HuH-7 (cell line): ENCODE data around the gene TGFBR2.
"Not testable (repeated sequence)": the region's sequence is repeated elsewhere in the genome, so short reads cannot be mapped to it uniquely, and the experiment has no call there.

Source experiments
- DNase-seq: peaks from one replicate; pipeline ENCODE4 v3.0.0; 2011; ENCODE audit warnings: low spot score

TGFBR2 gene

DNA sequence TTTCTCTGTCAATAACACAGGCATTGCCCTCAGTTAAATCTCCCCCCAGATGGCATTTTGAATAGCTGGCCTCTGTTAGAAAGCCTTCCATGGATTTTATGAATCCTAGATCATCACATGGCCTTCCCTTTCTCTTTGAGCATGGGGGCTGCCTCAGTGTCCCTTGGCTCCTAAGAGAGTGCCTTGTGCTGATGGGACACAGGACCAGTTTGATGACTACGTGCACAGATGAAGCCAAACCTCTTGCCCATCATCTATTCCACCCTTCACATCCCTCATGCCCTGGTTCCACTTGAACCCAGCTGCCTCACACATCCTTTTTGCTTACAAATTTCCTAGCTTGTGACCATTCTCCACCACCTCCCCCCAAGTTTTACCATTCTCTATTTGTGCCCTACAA, 12.9 kb downstream of the TGFBR2 start:
- no peak for DNase-seq

DNA sequence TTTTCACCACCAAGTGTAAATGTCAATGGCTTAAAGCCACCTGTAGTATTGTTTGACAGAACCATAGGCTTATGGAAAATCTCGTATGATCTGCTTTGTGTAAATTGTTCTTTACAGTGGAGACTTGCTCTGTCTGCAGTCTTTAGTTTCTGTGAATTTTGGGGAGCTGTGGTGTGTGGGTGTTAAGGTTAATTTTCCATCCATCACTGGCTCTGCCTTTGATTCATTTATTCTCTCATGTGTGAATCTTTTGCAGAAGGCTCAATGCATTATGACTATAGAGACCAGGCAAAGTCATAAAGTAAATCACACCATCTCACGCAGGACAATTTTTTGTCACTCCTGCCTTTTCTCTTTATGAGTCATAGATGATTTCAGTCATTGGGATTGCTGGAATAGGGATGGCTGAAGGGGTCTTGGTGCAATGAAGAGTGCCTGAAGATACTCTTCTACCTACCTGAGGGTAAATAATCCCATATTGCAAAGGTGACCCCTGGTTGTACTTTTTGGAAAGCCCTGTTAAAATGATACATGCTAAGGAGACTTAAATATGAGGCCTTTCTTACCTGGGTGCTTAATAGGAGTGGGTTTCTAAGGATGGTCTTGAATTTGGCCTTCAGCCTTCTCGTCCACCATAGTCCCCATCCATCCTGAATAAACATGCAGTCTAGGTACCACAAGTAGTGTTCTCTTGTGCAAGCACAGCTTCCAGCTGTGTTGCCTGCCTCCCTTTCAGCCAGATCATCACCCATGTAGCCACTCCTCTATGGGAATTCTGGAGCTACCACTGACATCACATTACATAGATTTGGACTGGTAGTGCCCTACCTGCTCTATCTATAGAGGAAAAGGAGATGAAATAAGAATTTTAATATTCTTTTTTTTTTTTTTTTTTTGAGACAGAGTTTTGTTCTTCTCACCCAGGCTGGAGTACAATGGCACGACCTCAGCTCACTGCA, 14.3 kb downstream of the TGFBR2 start:
- DNase-seq: no peak

DNA sequence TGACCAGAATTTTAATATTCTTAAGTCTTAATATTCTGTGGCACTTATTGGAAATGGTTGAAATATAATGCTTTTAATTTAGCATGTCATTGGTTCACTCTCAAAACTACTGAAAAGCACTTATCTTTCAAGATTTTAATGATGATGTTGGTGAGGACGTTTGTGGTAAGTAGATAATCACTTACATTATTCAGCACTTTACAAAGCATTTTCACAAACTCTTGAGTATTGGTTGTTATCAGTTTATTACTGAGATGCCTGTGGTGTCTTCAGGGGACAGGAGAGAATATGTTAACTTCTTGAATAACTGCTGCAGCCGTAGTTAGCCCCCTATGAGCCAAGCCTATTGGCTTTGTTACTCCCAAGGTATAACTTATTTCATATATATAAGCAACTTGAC, 15.2 kb downstream of the TGFBR2 start:
- no peak for DNase-seq

DNA sequence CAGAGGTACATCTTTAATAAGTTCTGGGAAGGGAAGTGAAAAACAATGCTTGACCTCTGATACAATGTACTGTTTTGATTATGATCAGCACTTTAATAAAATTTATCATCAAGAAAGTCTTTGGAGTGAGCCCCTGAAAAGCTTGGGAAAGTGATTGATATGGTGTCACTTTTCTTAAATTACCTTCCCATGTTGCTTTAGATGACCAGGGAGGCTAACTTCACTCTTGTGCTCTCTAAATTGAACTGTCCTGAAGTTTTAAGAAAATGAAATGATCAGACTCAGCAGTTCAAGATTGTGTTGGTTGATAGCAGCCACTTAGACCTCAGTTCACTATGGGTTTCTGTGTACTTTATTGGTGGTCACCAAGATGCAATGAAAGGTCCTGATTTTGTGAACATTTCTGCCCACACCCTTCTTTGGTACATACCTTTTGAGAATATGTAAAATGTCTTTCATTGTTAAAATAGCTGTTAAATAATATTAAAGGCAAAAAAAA, 15.7 kb downstream of the TGFBR2 start:
- no peak for DNase-seq

DNA sequence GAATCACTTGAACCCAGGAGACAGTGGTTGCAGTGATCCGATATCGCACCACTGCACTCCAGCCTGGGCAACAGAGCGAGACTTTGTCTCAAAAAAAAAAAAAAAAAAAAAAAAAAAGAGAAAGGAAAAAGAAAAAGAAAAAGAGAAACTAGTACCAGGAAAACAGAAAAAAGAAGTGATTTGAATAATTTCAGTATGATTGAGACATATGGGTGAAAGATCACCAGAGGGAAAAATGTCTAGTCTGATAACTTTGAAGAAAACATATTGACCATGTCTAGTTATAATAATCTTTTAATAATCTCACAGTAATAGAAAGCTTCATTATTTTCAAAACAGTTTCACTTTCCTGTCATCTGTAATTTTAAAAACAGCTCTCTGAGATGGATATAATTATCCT, 16.4 kb downstream of the TGFBR2 start:
- no peak for DNase-seq

DNA sequence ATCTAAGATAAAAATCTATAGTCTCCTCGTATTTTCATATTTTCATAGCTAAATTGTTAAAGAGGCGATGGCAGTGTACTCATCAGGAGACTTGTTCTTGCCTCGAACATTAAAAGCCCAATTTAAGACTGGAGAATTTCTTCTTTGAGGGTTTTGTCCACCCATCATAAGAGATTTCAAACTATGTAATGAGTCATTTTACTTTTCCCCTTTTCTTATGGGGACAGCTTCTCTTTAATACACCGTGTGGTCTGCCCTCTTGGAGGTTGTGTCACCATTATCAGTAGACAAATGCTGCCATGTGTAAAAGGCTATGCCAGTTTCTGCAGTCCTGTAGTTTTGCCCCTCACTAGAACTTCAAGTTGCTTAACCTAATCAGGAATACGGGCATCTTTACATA, 16.9 kb downstream of the TGFBR2 start:
- DNase-seq: no peak

DNA sequence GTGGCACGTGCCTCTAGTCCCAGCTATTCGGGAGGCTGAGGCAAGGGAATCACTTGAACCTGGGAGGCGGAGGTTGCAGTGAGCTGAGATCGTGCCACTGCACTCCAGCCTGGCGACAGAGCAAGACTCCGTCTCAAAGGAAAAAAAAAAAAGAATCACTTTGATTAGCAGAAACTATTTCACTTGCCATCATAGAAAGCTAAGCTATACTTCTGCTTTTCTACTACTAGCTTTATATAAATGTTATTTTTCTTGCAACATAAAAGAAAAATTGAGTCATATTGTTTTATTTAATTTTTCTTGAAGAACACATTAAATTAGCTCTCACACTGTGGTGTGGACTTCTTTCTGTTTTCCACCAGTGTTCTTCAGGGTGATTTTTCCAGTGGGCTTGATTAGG, 18.1 kb downstream of the TGFBR2 start:
- DNase-seq: not testable (repeated sequence)

DNA sequence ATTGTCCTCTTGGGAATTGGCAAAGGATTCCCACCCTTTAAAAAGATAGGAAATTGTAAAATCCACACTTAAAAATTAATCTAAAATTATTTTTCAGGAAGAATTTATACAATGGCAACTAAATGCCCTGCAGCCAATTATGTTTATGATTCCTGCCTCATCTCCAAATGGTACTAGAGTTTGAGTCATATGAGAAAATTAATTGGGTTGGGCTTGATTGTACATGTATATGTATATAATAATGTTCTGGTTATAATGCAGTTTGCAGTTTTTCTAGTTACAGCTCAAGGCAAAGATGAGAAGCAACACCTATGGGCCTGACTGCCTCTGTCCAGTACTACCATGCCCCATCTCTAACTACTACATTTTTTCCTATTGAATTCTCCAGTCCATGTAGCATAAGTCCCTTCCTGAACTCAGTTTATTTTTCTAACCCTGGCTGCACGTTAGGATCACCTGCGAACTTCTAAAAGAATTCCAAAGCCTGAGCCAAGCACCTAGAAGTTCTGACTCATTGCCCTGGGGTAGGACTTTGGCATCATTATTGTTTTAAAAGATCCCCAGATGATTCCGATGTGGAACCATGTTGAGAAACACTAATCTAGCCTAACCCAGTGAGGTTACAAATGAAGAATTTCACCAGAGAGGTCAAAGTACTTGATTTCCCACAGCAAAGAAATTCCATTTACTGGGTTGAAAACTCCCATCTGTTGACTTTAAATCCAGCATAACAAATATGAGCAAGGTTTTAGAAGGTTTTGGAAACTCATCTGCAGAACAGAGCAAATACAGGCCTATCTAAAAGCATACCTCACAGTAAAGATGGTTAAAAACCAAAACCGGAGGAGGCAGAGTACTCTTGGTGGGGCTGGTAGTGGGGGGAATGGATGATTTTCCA, 19.4 kb downstream of the TGFBR2 start:
- peak; percentile 66 for DNase-seq

DNA sequence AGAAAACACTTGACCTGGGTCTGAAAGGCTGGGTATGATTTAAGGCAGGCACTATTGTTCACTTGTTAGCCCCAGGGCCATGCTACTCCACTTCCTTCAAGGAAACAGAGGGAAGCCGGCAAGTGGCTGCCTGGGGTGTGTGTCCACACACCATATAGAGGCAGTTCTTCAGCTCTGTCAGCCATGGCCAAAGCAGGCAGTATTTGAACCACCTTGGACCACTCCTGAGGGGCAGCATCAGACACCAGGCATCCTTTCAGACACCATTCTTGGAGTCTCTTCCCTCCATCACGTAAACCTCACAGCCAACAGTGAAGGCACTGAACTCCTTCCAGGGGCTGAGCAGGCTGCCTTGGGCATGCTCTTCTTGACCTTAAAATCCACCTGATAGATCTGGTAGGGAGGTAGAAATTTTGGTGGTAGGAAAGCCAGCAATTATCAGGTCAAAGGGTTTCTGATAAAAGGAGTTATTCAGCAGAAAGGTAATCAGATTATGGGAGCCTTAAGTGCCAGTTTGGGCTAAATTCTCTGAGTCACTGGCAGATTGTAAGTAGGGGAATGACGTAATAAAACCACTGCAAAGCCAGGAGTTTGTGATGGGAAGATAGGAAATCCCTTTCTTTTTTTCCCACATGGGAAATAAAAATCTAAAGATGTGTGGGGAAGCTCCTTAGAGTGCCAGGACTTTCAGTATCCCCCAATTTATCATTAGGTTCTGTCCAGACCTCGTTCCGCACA, 20.2 kb downstream of the TGFBR2 start:
- DNase-seq: no peak

DNA sequence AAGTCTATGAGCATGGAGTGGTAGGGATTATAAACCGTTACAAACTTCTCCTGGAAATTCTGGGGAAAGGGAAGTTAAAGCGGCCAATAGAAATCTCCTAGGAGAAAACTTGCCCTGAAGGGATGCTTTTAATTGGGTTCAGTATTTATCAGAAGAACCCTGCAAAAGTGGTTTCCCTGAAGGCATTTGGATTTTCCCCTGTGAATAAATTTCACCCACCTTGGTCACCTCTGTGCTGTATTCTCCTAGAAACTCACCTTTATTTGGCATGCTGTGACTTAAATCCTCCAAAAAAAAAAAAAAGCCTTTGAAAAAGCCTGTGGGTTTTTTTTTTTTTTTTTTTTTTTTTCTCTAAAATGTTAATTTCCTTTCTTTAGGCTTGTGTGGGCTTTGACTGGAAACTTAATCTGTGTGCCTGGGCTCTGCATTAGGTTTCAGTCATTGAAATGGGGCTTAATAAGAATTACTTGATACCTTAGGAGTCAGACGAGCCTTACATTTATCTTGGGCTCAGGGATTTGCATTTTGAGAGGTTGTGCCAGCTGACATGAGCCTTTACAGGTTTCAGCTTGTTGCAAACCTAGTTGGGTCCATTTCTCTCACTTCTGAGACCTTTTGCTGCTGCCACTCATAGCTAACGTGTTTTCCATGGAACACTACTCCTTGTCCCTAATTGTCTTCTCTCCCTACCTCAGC, 22.0 kb downstream of the TGFBR2 start:
- no peak for DNase-seq

DNA sequence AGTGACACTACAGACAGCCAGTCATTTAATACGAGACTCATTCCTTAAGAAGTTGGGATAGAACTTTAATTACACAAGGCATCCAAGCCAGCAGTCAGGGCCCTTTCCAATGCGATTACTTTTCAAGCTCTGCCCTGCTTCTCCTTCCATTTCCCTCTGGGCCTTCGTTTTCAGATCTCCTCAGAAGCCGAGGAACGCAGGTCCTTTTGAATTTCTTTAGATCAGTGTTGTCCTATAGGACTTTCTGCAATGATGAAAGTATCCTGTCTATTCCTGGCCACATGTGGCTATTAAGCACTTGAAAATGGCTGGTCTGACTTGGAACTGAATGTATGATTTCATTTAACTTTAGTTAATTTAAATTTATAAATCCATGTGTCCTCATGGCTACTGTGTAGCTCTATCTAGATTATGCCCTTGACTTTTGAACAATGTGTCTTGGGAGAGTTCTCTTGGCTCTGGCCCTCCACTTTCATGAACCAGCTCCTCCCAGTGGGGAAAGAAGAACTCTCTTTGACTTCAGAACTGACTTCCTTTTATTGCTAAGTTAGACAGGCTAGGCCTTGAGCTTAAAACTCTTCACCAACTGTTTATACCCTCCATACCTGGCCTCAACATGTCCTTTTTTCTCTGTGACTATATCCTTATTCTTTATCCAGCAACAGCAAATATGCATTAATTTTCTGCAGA, 22.6 kb downstream of the TGFBR2 start:
- no peak for DNase-seq

DNA sequence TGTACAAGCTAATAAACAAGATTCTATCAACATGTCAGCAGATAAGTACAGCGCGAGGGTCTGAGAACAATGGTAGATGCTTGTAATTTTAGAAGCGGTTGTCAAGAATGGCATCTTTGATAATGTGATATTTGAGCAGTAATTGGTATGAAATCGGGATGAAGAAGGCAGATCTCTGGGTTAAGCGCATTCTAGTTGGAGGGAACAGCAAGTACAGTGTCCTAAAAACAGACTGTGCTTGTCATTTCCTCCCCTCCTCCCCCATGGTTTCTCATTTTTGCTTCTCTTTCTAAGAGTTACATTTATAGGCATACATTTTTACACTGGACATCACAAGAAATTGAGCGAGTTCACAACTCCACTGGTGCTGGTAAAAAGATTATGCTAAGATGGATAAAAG, 23.3 kb downstream of the TGFBR2 start:
- no peak for DNase-seq

DNA sequence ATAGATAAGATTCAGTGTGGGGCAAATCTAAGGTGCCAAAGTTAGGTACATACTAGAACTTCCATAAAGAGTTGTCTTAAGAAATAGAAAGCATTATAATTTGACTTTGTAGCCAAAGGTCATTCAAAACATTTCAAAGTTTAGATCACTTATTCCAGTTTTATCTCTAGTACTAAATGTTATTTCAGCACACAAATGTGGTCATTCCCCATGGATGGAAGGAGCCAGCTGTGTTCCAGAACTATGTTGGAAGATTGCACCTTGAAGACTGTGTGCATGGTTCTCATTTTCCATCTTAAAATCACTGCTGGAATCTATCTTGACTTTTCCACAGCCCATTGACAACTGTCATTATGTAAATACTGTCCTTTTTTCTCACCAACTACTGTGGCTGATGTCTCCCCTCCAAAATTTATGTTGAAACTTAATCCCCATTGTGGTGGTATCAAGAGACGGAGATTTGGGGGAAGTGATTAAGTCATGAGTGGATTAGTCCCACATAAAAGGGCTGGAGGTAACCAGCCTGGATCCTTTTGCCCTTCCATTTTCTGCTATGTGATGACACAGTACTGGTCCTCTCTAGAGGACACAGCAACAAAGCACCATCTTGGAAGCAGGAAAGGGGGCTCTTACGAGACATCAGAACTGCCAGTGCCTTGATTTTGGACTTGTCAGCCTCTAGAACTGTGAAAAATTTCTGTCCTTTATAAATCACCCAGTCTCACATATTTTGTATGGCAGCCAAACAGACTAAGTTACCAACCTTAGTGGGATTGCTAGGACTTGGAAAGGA, 24.0 kb downstream of the TGFBR2 start:
- DNase-seq: no peak

DNA sequence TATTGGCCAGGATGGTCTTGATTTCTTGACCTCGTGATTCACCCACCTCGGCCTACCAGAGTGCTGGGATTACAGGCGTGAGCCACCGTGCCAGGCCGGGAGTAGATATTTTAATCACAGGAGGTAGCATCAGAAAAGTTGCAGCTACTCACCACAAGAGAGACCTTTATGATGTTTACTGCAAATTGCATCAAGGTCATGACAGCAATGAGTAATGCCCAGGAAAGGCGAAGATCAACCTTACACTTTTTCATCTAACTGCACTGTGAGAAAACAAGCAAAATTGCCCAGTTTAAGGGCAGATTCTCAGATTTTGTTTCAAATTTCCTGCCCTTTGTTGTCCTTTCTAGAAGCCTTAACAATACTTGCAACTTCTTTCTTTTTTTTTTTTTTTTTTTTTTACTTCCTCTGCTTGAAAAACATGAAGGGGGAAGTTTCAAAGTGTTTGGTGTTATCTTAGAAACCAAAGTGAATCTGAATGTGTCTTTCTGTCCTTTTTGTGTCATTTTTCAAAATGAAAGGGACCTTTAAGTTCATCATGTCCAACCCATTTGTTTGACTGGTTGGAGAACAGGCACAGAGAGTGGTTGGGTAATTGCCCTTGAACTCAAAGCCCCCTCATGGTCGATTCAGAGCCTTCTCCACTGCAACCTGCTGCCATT, 25.0 kb downstream of the TGFBR2 start:
- no peak for DNase-seq

DNA sequence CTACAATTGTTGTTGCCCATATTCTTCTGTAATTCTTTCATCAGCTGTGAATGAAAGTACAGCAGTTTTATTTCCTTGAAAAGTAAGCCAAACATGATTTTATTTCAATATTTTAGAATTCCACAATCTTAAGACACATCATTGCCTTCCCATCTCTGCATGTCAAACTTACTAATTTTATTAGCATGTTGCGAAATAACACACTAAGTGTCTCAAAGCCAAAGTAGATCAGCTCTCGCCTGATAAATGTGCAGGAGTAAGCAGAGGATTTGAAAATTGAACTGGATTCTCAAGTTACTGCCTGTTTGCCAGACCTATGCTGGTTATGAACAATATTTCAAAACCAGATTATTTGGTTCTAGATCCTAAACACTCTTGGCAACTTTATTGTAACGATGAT, 25.7 kb downstream of the TGFBR2 start:
- no peak for DNase-seq

DNA sequence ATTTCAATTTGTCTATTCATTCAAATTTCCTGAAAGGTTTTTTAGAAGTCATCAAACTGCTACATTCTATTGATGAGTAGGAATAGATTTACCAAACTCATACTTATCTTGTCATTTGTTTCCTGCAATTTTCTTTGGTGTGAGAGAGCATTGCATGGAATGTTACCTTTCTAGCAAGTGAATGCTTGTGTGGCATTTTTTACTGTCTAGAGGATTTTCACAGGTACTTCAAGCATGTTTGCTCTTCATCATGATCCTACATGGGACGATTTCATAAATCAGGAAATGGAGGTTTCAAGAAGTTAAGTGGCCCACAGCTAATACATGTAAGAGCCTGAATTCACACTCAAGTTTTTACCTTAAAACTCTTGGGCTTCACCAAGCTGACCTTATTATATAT, 26.1 kb downstream of the TGFBR2 start:
- DNase-seq: no peak

DNA sequence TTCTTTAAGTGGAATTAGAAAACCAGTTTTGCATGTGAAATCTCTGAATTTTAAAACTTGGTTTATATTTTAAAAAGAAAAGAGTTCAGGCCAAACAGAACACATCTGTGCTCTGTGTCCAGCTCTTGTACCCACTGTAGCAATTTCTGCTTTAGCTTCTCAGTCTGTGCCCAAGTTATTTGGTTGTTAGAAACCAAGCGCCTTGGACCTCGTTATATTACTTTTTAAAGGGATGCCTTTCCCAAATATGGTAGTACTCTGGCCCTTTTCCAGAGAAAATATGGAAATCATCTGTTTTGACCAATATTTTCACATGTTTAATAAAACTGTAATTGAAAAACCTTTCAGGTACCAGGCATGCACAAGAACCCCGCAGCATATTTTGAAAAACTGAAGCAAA, 27.3 kb downstream of the TGFBR2 start:
- no peak for DNase-seq

DNA sequence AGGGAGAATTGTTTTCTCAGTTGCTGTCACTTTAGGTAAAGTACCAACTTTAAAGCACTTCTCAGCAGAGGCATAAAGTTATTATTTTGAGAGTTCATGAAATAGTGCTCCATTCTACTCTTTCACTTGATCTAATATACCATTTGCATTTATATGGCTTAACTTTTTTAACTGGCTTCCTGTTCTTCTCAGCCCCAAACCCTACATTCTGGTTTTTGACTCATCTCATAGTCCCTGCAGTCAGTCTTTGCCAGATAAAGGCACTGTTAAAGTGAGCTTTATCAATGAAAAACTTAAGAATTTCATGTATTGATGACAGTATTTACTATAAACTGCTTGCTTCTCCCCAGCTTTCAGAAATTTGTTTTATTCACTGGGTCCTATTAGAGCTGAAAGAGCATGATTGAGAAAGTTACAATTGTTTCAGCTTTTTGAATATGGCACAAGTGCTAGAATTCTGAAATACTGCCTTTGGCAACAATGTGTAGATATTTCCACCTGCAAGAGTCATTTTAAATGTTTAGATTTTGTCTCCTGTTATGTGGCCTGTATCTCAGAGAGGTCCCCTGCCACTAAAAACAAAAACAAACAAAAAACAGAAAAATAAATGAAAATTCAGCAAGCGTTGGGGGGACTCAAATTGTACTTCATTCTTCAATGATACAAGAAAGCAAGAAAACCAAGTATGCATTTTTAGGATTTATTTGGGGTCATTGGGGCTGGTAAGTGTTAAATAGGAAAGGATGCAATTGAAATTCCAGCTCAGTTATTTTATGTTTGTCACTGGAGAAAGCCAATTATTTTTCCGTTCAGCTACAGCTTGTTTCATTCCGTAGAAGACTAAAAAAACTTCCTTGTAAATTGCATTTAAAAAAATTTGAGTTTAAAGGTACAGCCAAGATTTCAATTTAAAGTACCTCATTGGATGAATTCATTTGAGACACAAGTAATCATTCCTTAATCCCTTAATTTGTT, 28.6 kb downstream of the TGFBR2 start:
- no peak for DNase-seq
